Skeletal muscle satellite cell (primary cell): ENCODE data around the gene WBP1.

Experiments
- H3K27me3 ChIP-seq: 2 replicates; pipeline ENCODE4 v1.7.0; 2013; ENCODE audit warnings: low read length; ENCODE audit not compliant: control insufficient read depth, insufficient read depth
- H3K36me3 ChIP-seq: 2 replicates; pipeline ENCODE4 v1.7.0; 2013; ENCODE audit warnings: mild to moderate bottlenecking, control low read depth, low read length; ENCODE audit not compliant: insufficient read depth
- H3K4me1 ChIP-seq: 2 replicates; pipeline ENCODE4 v1.7.0; 2013; ENCODE audit warnings: low read length; ENCODE audit not compliant: control insufficient read depth, insufficient read depth
- H3K4me2 ChIP-seq: 2 replicates; pipeline ENCODE4 v1.7.0; 2013; ENCODE audit warnings: mild to moderate bottlenecking, low read length
- H3K4me3 ChIP-seq: 2 replicates; pipeline ENCODE4 v1.7.0; 2013; ENCODE audit warnings: low read length
- H3K9ac ChIP-seq: 2 replicates; pipeline ENCODE4 v1.7.0; 2013; ENCODE audit warnings: mild to moderate bottlenecking, low read depth, low read length, moderate library complexity
- H3K9me3 ChIP-seq: replicated peaks from 2 replicates; pipeline ENCODE4 v1.7.0; 2013; ENCODE audit warnings: mild to moderate bottlenecking, control low read depth, low read length

The WBP1 gene

GRCh38 chr2:74430502-74430901 lies 27.7 kb upstream of the WBP1 start:
- no peaks in the 10 kb centered on the region for H3K27me3 ChIP-seq
- H3K9me3 ChIP-seq: no peaks in the 10 kb centered on the region
- H3K9ac ChIP-seq: no peak overlapping the region
- peaks cover 56% of the 10 kb centered on the region for H3K36me3 ChIP-seq
- H3K4me3 ChIP-seq: no peak overlapping the region
- no peak overlapping the region for H3K4me2 ChIP-seq
- peaks cover under 1% of the 10 kb centered on the region for H3K4me1 ChIP-seq

GRCh38 chr2:74436111-74436805 lies 22.0 kb upstream of the WBP1 start:
- Histone ChIP-seq H3K9ac (peak overlapping the region; percentile 31), H3K4me2 (peak overlapping the region; percentile 66), H3K4me1 (peaks cover 47% of the 10 kb centered on the region), H3K4me3 (peak overlapping the region; percentile 30), H3K27me3 (no peaks in the 10 kb centered on the region), H3K9me3 (no peaks in the 10 kb centered on the region), H3K36me3 (peaks cover 11% of the 10 kb centered on the region)

- Histone ChIP-seq H3K4me3 (peak overlapping the region; percentile 30), H3K4me1 (peaks cover 53% of the 10 kb centered on the region), H3K9me3 (no peaks in the 10 kb centered on the region), H3K9ac (peak overlapping the region; percentile 31), H3K36me3 (peaks cover 3% of the 10 kb centered on the region), H3K27me3 (peaks cover 8% of the 10 kb centered on the region), H3K4me2 (peak overlapping the region; percentile 66)
These were observed 21.2 kb upstream of the WBP1 start for GRCh38 chr2:74436848-74437695.

- H3K36me3 ChIP-seq: no peaks in the 10 kb centered on the region
- no peaks in the 10 kb centered on the region for H3K9me3 ChIP-seq
- peaks cover 53% of the 10 kb centered on the region for H3K4me1 ChIP-seq
- H3K9ac ChIP-seq: no peak overlapping the region
- peaks cover 11% of the 10 kb centered on the region for H3K27me3 ChIP-seq
- H3K4me2 ChIP-seq: peak overlapping the region; percentile 97
- H3K4me3 ChIP-seq: peak overlapping the region; percentile 8
These were observed 20.0 kb upstream of the WBP1 start for GRCh38 chr2:74438248-74438647.

- Histone ChIP-seq H3K4me2 (peak overlapping the region; percentile 97), H3K4me3 (peak overlapping the region; percentile 74)
These were observed 18.9 kb upstream of the WBP1 start for GRCh38 chr2:74439373-74439772.

GRCh38 chr2:74439803-74440377 lies 18.3 kb upstream of the WBP1 start:
- peak overlapping the region; percentile 97 for H3K4me2 ChIP-seq
- H3K27me3 ChIP-seq: peaks cover 15% of the 10 kb centered on the region
- H3K4me3 ChIP-seq: peak overlapping the region; percentile 74
- peak overlapping the region; percentile 84 for H3K9ac ChIP-seq
- H3K9me3 ChIP-seq: no peaks in the 10 kb centered on the region
- H3K4me1 ChIP-seq: peaks cover 62% of the 10 kb centered on the region
- no peaks in the 10 kb centered on the region for H3K36me3 ChIP-seq

More at GRCh38 chr2:74439373-74439772, 18.9 kb upstream of the WBP1 start:
- Histone ChIP-seq H3K9me3 (no peaks in the 10 kb centered on the region), H3K27me3 (peaks cover 11% of the 10 kb centered on the region), H3K4me1 (peaks cover 59% of the 10 kb centered on the region), H3K36me3 (no peaks in the 10 kb centered on the region), H3K9ac (peak overlapping the region; percentile 84)

GRCh38 chr2:74440378-74441169 lies 17.7 kb upstream of the WBP1 start:
- Histone ChIP-seq H3K27me3 (peaks cover 19% of the 10 kb centered on the region), H3K9ac (peak overlapping the region; percentile 84), H3K4me2 (peak overlapping the region; percentile 97), H3K4me3 (peak overlapping the region; percentile 74), H3K36me3 (no peaks in the 10 kb centered on the region), H3K9me3 (no peaks in the 10 kb centered on the region), H3K4me1 (peaks cover 62% of the 10 kb centered on the region)

- no peaks in the 10 kb centered on the region for H3K36me3 ChIP-seq
- H3K27me3 ChIP-seq: peaks cover 19% of the 10 kb centered on the region
- peak overlapping the region; percentile 74 for H3K4me3 ChIP-seq
- H3K9me3 ChIP-seq: no peaks in the 10 kb centered on the region
- H3K9ac ChIP-seq: peak overlapping the region; percentile 84
- peaks cover 59% of the 10 kb centered on the region for H3K4me1 ChIP-seq
- H3K4me2 ChIP-seq: peak overlapping the region; percentile 97
These were observed 17.0 kb upstream of the WBP1 start for GRCh38 chr2:74441170-74441689.

GRCh38 chr2:74441690-74442482 lies 16.4 kb upstream of the WBP1 start, which contains the start of gene RTKN:
TSS of gene RTKN (minus strand) at chr2:74441937. CDS start at chr2:74441816, 121 bp downstream.
- peak within 1 kb of the TSS; percentile 74 for H3K4me3 ChIP-seq

More at GRCh38 chr2:74441690-74442482, 16.4 kb upstream of the WBP1 start, which contains the start of gene RTKN:
- Histone ChIP-seq H3K9me3 (no peaks in the 10 kb centered on the region), H3K4me1 (peaks cover 52% of the 10 kb centered on the region), H3K27me3 (peaks cover 19% of the 10 kb centered on the region), H3K9ac (peak within 1 kb of the TSS; percentile 84), H3K36me3 (no peaks in the 10 kb centered on the region), H3K4me2 (peak within 1 kb of the TSS; percentile 97)
